Activated T-cell treated with anti-CD3 and anti-CD28 coated beads for 1 hour (primary cell): ENCODE results near the gene SLC43A1.
"Not testable (repeated sequence)": the region's sequence is repeated elsewhere in the genome, so short reads cannot be mapped to it uniquely, and the experiment has no call there.

Experiments used
- DNase-seq: peaks from one replicate; pipeline ENCODE4 v3.0.0-alpha.2; 2020; ENCODE audit warnings: low read depth

The SLC43A1 gene

DNA sequence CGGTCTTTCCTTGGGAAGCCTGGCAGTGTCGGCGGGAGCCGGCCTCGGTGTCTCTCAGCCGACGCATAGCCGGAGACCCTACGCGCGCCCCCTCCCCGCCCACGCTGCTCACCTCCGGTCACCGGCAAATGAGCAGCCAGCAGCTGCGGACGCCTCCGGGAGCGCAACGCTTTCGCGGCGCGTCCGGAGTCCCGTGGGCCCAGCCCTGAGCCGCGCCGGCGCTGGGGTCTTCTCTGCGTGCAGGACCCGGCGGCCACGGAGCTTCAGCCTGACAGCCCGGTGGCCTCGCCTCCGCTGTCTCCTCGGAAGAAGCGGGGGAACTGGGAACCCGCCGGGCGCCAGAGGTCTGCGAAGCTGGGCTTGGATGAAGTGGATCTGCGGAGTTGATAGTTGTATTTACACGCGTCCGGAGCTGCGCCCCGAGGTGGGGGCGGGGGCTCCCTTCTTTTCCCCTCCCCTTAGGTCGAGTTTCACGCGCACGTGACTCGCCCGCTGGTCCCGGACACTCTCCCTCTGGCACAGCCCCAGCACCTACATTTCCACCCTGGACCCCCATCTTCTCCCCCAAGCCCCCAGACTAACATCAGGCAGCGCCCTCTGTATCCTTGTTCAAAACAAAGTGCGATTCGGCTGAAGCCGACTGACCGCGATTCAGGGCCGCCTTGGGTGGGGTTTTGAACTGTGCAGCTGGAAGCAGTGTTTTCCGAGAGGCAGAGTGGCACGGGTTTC is at the start of gene SLC43A1:
Gene SLC43A1, minus strand, starts transcription at position 371 of the 729 bp plus-strand sequence. CDS start 1,591 bp downstream, outside the sequence.
- peak; percentile 12 for DNase-seq

DNA sequence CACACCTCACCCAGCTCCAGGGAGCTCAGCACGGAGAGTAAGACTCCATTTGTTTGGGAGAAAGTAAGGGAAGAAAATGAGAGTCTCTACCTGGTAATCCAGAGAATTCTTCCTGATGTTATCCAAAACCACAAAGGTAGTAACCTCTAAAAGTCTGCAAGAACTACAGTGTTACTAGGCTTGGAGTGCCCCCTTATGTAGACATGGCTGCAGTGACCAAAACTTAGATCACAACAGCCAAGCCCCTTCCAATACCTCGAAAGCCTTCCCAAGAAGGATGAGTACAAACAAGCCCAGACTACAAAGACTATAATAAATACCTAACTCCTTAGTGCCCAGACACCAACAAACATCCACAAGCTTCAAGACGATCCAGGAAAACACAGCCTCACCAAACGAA is 47.1 kb upstream of the SLC43A1 start:
- DNase-seq = no peak

DNA sequence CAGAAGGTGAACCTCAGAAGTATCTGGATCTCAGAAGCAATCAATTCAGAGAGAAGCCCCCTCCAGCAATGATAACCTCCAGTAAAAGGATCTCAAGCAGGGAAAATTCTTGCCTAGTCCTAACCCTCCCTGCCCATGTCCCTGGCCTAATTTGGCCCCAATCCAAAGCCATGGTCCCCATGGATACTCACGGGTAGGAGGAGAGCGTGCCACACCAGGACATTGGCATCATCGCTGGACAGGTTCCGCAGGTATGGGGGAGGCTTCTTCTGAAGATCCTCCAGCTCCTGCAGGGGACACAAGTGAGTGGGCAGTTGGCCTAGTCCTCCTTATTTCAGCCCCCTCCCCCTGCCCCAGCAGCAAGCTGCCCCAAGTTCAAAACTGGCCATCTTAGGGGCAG is 44.6 kb upstream of the SLC43A1 start:
- DNase-seq = no peak

DNA sequence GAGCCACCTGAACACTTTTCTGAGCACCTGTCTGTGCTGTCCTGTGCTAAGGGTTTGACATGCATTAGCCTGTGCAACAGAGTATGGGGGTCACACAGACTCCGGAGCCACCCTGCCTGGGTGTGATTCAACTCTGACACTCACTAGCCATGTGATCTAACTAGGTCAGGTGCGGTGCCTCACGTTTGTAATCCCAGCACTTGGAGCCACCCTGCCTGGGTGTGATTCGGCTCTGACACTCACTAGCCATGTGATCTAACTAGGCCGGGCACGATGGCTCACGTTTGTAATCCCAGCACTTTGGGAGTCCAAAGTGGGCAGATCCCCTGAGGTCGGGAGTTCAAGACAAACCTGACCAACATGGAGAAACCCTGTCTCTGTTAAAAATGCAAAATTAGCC is 40.5 kb upstream of the SLC43A1 start:
- DNase-seq = no peak

DNA sequence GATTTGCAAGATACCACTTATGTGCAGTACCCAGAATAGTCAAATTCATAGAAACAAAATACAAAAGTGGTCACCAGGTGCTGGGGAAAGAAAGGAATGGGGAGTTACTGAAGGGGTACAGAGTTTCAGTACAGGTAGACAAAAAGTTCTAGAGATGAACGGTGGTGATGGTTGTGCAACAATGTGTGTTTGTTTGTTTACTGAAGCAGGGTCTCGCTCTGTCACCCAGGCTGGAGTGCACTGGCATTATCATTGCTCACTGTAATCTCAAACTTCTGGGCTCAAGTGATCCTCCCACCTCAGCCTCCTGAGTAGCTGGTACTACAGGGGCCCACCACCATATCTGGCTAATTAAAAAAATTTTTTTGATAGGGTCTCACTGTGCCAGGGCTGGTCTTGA is 39.9 kb upstream of the SLC43A1 start:
- no peak for DNase-seq

DNA sequence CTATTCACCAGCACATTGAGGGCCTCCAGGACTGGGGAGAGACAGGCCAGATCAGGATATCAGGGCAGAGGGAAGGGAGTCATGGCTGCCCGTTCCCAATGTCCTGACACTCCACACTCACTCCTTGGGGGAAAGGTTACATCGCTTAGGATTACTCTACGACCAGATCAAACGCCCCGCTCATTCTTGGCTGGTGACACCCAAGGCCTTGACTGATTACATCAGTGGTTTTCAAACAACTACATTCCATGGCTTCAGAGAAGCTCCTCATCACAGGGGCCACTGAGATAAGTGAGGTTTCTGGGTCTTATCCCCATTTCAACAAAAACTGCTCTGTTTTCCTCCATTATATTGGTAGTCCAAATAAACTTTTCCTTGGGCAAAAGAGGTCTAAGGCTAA is 37.0 kb upstream of the SLC43A1 start:
- DNase-seq = no peak

DNA sequence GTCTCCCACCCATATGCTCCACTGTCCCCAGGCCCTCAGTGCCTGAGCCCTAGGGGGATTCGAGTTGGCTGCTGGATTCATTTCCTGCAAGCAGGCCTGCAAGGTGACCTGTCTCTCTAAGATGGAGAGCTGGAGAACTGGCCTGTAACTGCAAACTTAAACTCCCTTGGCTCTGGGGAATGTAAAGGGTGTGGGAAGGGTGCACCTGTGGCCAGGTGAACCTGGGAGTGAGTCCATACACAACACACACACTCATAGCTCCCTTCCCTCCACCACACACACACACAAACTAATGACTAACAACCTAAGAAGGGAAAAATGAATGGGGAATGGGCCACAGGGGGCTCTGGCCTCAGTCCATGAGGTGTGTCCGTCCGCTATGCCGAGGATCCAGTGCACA is 36.4 kb upstream of the SLC43A1 start:
- DNase-seq = no peak

DNA sequence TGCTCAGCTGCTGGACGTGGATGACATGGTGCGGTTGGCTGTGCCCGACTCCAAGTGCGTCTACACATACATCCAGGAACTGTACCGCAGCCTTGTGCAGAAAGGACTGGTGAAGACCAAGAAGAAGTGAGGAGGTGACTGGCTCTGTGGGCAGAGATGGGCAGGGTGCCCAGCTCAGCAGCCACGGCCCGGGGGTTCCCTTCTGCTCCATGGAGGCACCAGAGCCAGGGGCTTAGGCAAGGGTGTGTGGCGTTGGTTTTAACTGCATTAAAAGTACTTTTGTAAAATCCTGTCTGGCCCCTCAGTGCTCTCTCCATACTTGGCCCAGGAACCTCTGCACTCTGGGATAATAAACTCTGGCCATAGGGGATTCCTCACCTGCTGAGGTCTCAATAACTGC is 34.5 kb upstream of the SLC43A1 start:
- DNase-seq = no peak

DNA sequence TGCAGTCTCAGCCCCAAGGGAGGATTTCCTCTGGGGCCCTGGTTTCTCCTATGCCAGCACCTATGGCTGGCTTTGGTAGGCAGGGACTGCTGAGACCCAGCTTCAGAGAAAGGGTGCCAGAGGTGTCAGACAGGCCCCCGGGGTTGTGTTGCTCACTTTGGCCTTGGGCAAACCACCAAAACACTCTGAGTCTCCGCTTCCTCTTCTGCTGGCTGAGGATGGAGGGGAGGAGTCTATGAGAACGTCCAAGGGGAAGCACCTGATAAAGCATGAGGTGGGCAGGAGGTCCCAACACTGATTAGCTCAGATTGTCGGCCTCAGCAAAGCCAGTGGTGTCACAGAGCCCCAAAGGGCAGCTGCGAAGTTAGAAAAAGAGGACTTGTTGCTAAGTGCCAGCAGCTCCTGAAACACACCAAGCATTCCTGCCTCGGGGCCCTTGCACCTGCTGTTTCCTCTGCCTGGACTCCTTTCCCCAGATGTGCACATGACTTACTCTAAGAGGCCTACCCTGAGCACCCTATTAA is 32.4 kb upstream of the SLC43A1 start:
- no peak for DNase-seq

DNA sequence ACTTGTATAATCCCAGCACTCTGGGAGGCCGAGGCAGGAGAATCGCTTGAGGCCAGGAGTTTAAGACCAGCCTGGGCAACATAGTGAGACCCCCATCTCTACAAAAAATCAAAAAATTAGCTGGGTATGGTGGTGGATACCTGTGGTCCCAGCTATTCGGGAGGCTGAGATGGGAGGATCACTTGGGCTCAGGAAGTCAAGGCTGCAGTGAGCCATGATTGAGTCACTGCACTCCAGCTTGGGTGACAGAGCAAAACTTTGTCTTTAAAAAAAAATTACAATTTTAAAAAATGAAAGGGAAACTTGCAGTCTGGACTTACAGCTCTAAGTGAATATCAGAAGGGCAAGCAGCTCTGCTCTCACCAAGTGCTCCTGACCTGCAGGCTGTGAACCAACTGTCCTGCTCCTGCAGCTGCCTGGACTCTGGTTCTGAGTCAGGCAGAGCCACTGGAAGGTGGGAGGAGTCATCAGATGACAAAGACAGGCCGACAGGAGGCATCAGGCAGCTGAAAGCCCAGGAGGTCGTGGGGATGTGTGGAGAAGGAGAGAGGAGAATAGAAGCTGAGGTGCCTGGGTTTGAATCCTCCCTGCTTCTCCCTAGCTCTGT is 31.5 kb upstream of the SLC43A1 start:
- DNase-seq = no peak

DNA sequence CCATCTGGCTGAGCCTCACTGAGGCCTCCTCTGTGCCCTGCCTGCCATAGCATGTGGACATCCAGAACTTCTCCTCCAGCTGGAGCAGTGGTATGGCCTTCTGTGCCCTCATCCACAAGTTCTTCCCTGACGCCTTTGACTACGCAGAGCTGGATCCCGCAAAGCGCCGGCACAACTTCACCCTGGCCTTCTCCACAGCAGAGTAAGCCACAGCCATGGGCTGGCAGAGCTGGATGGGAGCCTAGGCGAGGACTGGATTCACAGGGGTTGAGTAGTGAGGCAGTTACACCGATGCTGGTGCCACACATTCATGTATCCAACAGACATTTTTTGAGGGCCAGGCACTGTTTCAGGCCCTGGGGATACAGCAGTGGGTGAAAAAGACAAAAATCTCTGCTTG is 30.9 kb upstream of the SLC43A1 start:
- DNase-seq = no peak

DNA sequence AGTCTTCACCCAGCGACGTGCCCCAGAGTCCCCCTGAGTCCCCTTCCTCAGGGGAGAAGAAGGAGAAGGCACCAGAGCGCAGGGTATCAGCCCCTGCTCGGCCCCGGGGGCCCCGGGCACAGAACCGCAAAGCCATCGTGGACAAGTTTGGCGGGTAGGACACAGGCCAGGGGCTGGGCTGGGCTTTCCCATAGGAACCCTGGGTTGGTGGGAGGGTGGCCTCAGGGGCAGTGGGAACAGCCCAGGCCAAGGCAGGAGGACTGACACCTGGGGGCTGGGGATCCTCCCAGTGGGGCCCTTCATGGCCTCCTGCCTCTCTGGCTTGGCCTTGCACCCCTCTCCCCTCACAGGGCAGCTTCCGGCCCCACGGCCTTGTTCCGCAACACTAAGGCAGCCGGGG is 30.4 kb upstream of the SLC43A1 start:
- no peak for DNase-seq

DNA sequence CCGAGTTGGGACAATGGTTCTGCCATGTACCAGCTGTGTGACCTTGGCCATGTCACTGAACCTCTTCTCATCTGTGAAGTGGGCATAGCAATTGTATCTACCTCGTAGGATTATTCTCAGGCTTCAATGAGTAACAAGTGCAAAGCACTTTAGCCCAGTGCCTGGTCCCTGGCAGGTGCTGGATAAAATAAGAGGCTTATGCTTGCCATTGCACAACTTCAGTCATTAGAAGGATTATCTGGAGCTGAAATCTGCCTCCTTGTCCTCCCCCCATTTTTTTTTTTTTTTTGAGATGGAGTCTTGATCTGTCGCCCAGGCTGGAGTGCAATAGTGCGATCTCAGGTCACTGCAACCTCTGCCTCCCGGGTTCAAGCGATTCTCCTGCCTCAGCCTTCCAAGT is 29.1 kb upstream of the SLC43A1 start:
- no peak for DNase-seq

DNA sequence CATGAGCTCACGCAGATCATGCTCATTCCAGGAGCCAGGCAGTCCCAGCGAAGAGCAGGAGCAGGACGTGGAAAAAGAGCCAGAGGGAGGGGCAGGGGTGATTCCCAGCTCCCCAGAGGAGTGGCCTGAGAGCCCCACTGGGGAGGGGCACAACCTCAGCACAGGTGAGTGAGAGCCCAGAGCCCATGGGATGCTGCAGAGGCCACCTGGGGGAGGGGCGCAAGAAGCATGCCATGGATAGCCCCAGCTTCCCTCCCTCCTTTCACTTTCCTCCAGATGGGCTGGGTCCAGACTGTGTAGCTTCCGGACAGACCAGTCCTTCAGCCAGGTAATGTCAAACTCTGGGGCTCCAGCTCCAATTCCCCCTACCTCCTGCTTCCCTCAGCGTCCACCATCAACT is 28.1 kb upstream of the SLC43A1 start:
- no peak for DNase-seq

DNA sequence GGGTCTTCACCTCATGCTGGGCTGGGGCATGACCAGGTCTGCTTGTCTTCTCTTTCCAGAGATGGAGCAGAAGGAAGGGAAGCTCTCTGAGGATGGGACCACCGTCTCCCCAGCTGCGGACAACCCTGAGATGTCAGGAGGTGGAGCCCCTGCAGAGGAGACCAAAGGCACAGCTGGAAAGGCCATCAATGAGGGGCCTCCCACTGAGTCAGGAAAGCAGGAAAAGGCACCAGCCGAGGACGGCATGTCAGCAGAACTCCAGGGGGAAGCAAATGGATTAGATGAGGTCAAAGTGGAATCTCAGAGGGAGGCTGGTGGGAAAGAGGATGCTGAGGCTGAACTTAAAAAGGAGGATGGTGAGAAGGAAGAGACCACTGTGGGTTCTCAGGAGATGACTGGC is 27.1 kb upstream of the SLC43A1 start:
- no peak for DNase-seq

DNA sequence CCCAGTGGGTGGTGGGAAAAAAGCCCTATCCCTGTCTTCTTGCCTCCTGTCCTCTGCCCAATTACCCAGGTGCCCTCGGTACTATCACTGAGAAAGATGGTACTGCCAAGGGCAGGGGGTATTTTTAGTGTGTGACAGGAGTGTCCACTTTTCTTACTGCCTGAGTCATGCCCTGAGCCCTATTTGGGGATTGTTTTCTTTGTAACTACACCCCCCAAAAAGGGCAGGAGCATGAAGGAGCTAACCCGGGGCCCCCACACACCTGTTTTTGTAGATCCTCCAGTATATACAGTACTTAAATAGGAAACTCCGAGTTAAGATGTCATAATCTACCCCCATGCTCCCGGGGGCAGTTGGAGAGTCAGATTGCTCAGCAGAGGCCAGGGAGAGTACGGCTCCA is 25.7 kb upstream of the SLC43A1 start:
- no peak for DNase-seq

DNA sequence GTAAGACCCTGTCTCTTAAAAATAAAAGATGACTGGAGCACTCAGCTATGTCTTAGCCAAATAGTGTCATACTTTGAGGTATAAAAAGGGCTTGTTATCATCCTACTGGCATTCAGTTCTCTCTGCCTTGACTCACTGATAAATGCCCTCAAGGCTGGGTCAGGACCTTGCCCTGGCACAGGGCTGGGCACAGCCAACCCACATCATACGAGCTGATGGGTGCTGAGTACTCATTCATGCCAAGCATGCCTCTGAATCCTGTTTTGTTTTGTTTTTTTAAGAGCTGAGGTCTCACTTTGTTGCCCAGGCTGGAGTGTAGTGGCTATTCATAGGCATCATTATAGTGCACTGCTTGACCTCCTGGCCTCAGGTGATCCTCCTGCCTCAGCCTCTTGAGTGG is 23.8 kb upstream of the SLC43A1 start:
- no peak for DNase-seq

DNA sequence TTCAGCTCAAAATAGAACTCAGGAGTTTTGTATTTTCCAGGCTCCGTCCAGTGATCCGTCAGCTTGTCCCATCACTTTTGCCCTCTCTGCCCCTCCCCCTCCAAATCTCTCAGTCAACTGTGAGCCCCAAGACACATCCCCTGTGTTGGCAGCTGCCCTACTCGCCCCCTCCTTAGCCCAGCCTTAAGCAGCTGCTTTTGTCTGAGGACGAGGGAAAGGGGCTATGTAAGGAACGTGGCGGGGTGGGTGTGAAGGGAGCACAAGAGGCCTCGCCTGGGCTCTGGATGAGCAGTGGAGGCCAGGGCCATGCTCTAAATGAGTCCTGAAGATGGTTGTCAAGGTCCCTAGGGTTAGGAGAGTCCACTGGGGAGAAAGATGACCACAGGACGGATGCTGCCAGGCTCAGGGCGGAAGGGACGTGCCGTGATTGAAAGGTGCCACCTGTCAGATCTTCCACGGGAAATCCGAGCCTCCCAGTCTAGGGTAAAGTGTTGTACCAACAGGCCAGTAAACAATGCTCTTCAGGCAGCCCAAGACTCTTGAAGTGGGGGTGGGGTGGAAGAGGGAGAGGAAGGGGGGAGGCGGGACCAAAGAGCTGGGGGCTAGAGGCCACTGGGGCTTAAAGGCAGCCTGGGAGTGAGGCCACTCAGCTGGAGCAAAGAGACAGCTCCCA is 21.6 kb upstream of the SLC43A1 start, which contains the start of gene SMTNL1:
Gene SMTNL1, plus strand, starts transcription at position 649 of the 673 bp plus-strand sequence. CDS start 5,048 bp downstream, outside the sequence.
- DNase-seq = no peak

DNA sequence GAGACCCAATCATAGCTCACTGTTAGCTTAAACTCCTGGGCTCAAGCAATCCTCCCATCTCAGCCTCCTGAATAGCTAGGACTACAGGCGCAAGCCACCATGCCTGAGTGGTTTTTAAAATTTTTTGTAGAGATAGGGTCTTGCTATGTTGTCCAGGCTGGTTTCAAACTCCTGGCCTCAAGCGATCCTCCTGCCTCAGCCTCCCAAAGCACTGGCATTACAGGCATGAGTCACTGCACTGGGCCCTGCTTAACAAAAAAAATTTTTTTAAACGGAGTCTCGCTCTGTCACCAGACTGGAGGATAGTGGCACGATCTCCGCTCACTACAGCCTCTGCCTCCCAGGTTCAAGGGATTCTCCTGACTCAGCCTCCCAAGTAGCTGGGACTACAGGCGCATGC is 18.9 kb upstream of the SLC43A1 start:
- not testable (repeated sequence) for DNase-seq

DNA sequence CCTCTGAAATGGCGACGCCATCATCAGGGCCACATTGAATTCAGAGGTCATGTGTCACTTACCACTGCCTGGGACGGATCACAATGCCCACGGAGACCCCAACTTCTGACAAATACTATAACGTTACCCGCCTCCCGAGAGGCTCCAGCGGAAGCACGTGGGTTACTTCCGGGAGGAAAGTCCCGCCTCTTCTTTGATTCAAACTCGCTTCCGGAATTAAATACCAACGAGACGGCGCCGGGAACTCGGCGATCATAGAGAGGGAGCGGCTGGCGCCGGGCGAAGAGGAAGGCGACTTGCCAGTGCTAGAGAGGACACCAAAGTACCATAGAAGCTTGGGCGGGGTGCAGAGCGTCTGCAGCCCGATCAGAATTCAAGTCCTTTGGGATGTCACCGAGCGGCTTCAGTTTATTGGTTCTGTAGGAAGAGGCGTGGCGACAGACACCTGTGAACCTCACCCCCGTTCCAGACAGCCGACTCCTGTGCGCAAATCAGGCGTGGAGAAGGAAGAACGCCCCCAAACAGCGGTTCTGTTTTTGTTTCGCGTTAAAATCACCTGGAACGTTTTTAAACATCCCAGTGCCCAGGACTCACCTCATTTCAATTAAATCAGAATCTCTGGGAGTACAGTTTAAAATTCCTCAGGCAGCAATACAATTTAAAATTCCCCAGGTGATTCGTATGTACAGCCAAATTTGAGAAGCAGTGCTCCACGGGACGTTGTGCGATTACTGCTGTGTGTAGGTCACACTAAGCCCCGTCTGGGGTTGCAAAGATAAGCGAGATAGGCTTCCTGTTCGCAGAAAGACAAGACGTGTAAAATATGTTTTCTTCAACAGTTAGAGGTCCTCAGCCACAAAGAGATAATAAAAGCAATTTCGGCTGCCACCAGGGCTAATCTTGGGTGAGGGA is 15.3 kb upstream of the SLC43A1 start, which contains the start of gene TIMM10:
Gene TIMM10, minus strand, starts transcription at position 159 of the 912 bp plus-strand sequence. CDS start 565 bp downstream, outside the sequence.
- DNase-seq = peak; percentile 84

DNA sequence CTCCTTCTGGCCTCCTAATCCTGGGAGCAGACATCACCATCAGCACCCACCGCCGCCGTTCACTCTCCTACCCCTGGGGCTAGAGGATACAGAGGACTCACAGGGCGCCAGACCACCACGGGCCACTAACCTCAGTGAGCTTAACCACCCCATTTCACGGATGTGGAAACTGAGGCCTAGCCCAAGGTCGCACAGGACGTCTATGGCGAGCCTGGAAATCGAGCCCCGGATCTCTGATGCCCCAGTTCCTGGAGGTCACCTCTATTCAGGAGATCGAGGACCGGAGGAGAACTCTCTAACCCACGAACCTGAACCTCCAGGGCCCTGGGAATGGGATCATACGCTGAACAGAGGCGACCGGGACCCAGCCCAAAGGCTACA is 14.7 kb upstream of the SLC43A1 start:
- peak; percentile 8 for DNase-seq

DNA sequence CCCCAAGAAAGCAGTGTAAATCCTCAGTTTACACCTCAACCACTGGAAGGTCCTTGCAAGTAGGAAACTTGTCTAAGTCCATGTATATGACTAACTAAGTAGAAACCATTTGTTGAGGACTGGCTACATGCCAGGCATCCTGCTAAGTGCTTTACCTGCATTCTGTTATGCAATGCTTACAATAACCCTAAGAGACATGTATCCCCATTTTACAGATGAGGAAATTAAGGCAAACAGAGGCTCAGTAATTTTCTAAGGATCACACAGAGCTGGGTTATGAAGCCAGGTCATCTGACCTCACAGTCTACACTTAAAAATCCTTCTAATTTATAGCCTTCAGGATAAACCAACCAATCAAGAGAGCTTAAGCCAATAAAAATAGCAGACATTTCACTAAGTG is 13.5 kb upstream of the SLC43A1 start:
- DNase-seq = no peak
